ENCODE results near the gene CASP2.
A peak's percentile ranks its signal among the peaks of the same experiment; 100 is the strongest.

- TF ChIP-seq CTCF (conservative IDR thresholded peaks at IDR 0.05) (peak; percentile 83), ZFX (IDR thresholded peaks at IDR 0.05) (no peak)
Measured at GRCh38 chr7:143299840-143300239, 11.7 kb downstream of the CASP2 start.

Measured in C4-2B (cell line).